MM.1S (cell line): ENCODE measurements around the gene HSPB6.

Experiments used
- DNase-seq: peaks from one replicate; pipeline ENCODE4 v3.0.0-alpha.2; 2015
- H2AFZ ChIP-seq: fragments of 300-600 bp; sonication (generic); 2 replicates; pipeline ENCODE4 v1.6.0; 2016; ENCODE audit warnings: antibody characterized with exemption, low read length
- H3F3A ChIP-seq: fragments of 300-600 bp; sonication (generic); 2 replicates; pipeline ENCODE4 v1.6.1; 2016; ENCODE audit warnings: mild to moderate bottlenecking, antibody characterized with exemption, low read length, moderate library complexity, mixed read lengths; ENCODE audit not compliant: insufficient read depth
- H3K27ac ChIP-seq: fragments of 300-600 bp; sonication (generic); 2 replicates; pipeline ENCODE4 v1.5.1; 2016; ENCODE audit warnings: mild to moderate bottlenecking, low read length
- H3K27me3 ChIP-seq: fragments of 300-600 bp; sonication (generic); replicated peaks from 2 replicates; pipeline ENCODE4 v1.6.0; 2016; ENCODE audit warnings: low read length; ENCODE audit not compliant: insufficient read depth
- H3K36me3 ChIP-seq: fragments of 300-600 bp; sonication (generic); replicated peaks from 2 replicates; pipeline ENCODE4 v1.6.1; 2016; ENCODE audit warnings: mild to moderate bottlenecking, low read length, mixed read lengths; ENCODE audit not compliant: insufficient read depth
- H3K4me1 ChIP-seq: fragments of 300-600 bp; sonication (generic); 2 replicates; pipeline ENCODE4 v1.6.1; 2016; ENCODE audit warnings: low read length, mixed read lengths
- H3K4me2 ChIP-seq: fragments of 300-600 bp; sonication (generic); 2 replicates; pipeline ENCODE4 v1.6.0; 2016; ENCODE audit warnings: low read depth, low read length
- H3K4me3 ChIP-seq: fragments of 300-600 bp; sonication (generic); 2 replicates; pipeline ENCODE4 v1.5.1; 2016; ENCODE audit warnings: low read length, mixed read lengths
- H3K79me2 ChIP-seq: fragments of 300-600 bp; sonication (generic); 2 replicates; pipeline ENCODE4 v1.6.1; 2016; ENCODE audit warnings: mixed run types, low read length, mixed read lengths
- H3K9ac ChIP-seq: fragments of 300-600 bp; sonication (generic); 2 replicates; pipeline ENCODE4 v1.6.1; 2016; ENCODE audit warnings: low read length, mixed read lengths
- H3K9me2 ChIP-seq: fragments of 300-600 bp; sonication (generic); replicated peaks from 2 replicates; pipeline ENCODE4 v1.6.1; 2016; ENCODE audit warnings: mild to moderate bottlenecking, low read length, mixed read lengths; ENCODE audit not compliant: insufficient read depth
- H3K9me3 ChIP-seq: fragments of 300-600 bp; sonication (generic); replicated peaks from 2 replicates; pipeline ENCODE4 v1.6.1; 2016; ENCODE audit warnings: mild to moderate bottlenecking, low read length, mixed read lengths; ENCODE audit not compliant: insufficient read depth
- H4K20me1 ChIP-seq: fragments of 300-600 bp; sonication (generic); 2 replicates; pipeline ENCODE4 v1.6.1; 2016; ENCODE audit warnings: mild to moderate bottlenecking, low read length, moderate library complexity, mixed read lengths; ENCODE audit not compliant: insufficient read depth
- CTCF ChIP-seq: fragments of 300-600 bp; sonication (generic); IDR thresholded peaks from 2 replicates; pipeline ENCODE4 v1.5.1; 2016; ENCODE audit warnings: antibody characterized with exemption, low read length, mixed read lengths
- EZH2 ChIP-seq: fragments of 300-600 bp; sonication (generic); optimal IDR thresholded peaks from 2 replicates; pipeline ENCODE3; 2017; ENCODE audit warnings: low read depth, mild to moderate bottlenecking, antibody characterized with exemption, low read length, mixed read lengths
- EZH2phosphoT487 ChIP-seq: fragments of 300-600 bp; sonication (generic); IDR thresholded peaks from 2 replicates; pipeline ENCODE4 v1.6.1; 2018; ENCODE audit warnings: antibody characterized with exemption, low read length

Gene HSPB6

GRCh38 chr19:35716801-35717664 is 39.8 kb downstream of the HSPB6 start:
- H3K4me1 ChIP-seq: peaks cover 9% of the 10 kb centered on the region; the same call in 1 of the 2 replicates
- peak; percentile 96 for DNase-seq
- peak overlapping the region; percentile 15; the same call in 1 of the 2 replicates for H3K27ac ChIP-seq
- H3K36me3 ChIP-seq: no peaks in the 10 kb centered on the region
- H4K20me1 ChIP-seq: no peaks in the 10 kb centered on the region
- H3K9ac ChIP-seq: peak overlapping the region; percentile 64; the same call in 1 of the 2 replicates
- TF ChIP-seq CTCF (peak; percentile 84), EZH2 (no peak)
- peaks cover 21% of the 10 kb centered on the region for H3K27me3 ChIP-seq
- H3K9me3 ChIP-seq: no peaks in the 10 kb centered on the region
- H2AFZ ChIP-seq: peak overlapping the region; percentile 98
- H3K4me2 ChIP-seq: peak overlapping the region; percentile 93
- H3K79me2 ChIP-seq: peaks cover 34% of the 10 kb centered on the region
- H3K4me3 ChIP-seq: peak overlapping the region; percentile 72
- no peaks in the 10 kb centered on the region for H3K9me2 ChIP-seq
- peaks cover 7% of the 10 kb centered on the region; the same call in 1 of the 2 replicates for H3F3A ChIP-seq

- Histone ChIP-seq H3K36me3 (no peaks in the 10 kb centered on the region), H3K4me2 (peak overlapping the region; percentile 93), H3K79me2 (peaks cover 28% of the 10 kb centered on the region), H3K27ac (peak overlapping the region; percentile 15; the same call in 1 of the 2 replicates), H4K20me1 (no peaks in the 10 kb centered on the region), H3K4me1 (peaks cover 13% of the 10 kb centered on the region), H3K9me2 (no peaks in the 10 kb centered on the region), H3K4me3 (peak overlapping the region; percentile 72), H2AFZ (peak overlapping the region; percentile 98), H3F3A (peaks cover 7% of the 10 kb centered on the region; the same call in 1 of the 2 replicates), H3K27me3 (peaks cover 22% of the 10 kb centered on the region), H3K9me3 (no peaks in the 10 kb centered on the region), H3K9ac (peak overlapping the region; percentile 64; the same call in 1 of the 2 replicates)
- TF ChIP-seq EZH2phosphoT487 (no peak), CTCF (no peak), EZH2 (no peak)
- DNase-seq: peak; percentile 18
Observed at GRCh38 chr19:35715981-35716800, 40.6 kb downstream of the HSPB6 start.

GRCh38 chr19:35715355-35715809 is 41.4 kb downstream of the HSPB6 start:
- no peak for DNase-seq
- TF ChIP-seq EZH2phosphoT487 (no peak), EZH2 (no peak), CTCF (no peak)
- H3K9ac ChIP-seq: no peak overlapping the region; the same call in 1 of the 2 replicates
- no peaks in the 10 kb centered on the region for H4K20me1 ChIP-seq
- H3K79me2 ChIP-seq: peaks cover 22% of the 10 kb centered on the region
- no peaks in the 10 kb centered on the region for H3K9me3 ChIP-seq
- H2AFZ ChIP-seq: peak overlapping the region; percentile 98; the same call in 1 of the 2 replicates
- H3K27me3 ChIP-seq: peaks cover 27% of the 10 kb centered on the region
- H3K4me2 ChIP-seq: peak overlapping the region; percentile 93; the same call in 1 of the 2 replicates
- no peaks in the 10 kb centered on the region for H3K36me3 ChIP-seq
- no peaks in the 10 kb centered on the region for H3K9me2 ChIP-seq
- peaks cover 14% of the 10 kb centered on the region for H3K4me1 ChIP-seq
- peak overlapping the region; percentile 72; the same call in 1 of the 2 replicates for H3K4me3 ChIP-seq
- no peak overlapping the region for H3K27ac ChIP-seq
- H3F3A ChIP-seq: peaks cover 7% of the 10 kb centered on the region; the same call in 1 of the 2 replicates
